MM.1S (cell line): Measurements from ENCODE around the gene SFMBT2.

Experiments used
- DNase-seq: peaks from one replicate; pipeline ENCODE4 v3.0.0-alpha.2; 2015
- H2AFZ ChIP-seq: fragments of 300-600 bp; sonication (generic); 2 replicates; pipeline ENCODE4 v1.6.0; 2016; ENCODE audit warnings: antibody characterized with exemption, low read length
- H3F3A ChIP-seq: fragments of 300-600 bp; sonication (generic); 2 replicates; pipeline ENCODE4 v1.6.1; 2016; ENCODE audit warnings: mild to moderate bottlenecking, antibody characterized with exemption, low read length, moderate library complexity, mixed read lengths; ENCODE audit not compliant: insufficient read depth
- H3K27ac ChIP-seq: fragments of 300-600 bp; sonication (generic); 2 replicates; pipeline ENCODE4 v1.5.1; 2016; ENCODE audit warnings: mild to moderate bottlenecking, low read length
- H3K27me3 ChIP-seq: fragments of 300-600 bp; sonication (generic); replicated peaks from 2 replicates; pipeline ENCODE4 v1.6.0; 2016; ENCODE audit warnings: low read length; ENCODE audit not compliant: insufficient read depth
- H3K36me3 ChIP-seq: fragments of 300-600 bp; sonication (generic); replicated peaks from 2 replicates; pipeline ENCODE4 v1.6.1; 2016; ENCODE audit warnings: mild to moderate bottlenecking, low read length, mixed read lengths; ENCODE audit not compliant: insufficient read depth
- H3K4me1 ChIP-seq: fragments of 300-600 bp; sonication (generic); 2 replicates; pipeline ENCODE4 v1.6.1; 2016; ENCODE audit warnings: low read length, mixed read lengths
- H3K4me2 ChIP-seq: fragments of 300-600 bp; sonication (generic); 2 replicates; pipeline ENCODE4 v1.6.0; 2016; ENCODE audit warnings: low read depth, low read length
- H3K4me3 ChIP-seq: fragments of 300-600 bp; sonication (generic); 2 replicates; pipeline ENCODE4 v1.5.1; 2016; ENCODE audit warnings: low read length, mixed read lengths
- H3K79me2 ChIP-seq: fragments of 300-600 bp; sonication (generic); 2 replicates; pipeline ENCODE4 v1.6.1; 2016; ENCODE audit warnings: mixed run types, low read length, mixed read lengths
- H3K9ac ChIP-seq: fragments of 300-600 bp; sonication (generic); 2 replicates; pipeline ENCODE4 v1.6.1; 2016; ENCODE audit warnings: low read length, mixed read lengths
- H3K9me2 ChIP-seq: fragments of 300-600 bp; sonication (generic); replicated peaks from 2 replicates; pipeline ENCODE4 v1.6.1; 2016; ENCODE audit warnings: mild to moderate bottlenecking, low read length, mixed read lengths; ENCODE audit not compliant: insufficient read depth
- H3K9me3 ChIP-seq: fragments of 300-600 bp; sonication (generic); replicated peaks from 2 replicates; pipeline ENCODE4 v1.6.1; 2016; ENCODE audit warnings: mild to moderate bottlenecking, low read length, mixed read lengths; ENCODE audit not compliant: insufficient read depth
- H4K20me1 ChIP-seq: fragments of 300-600 bp; sonication (generic); 2 replicates; pipeline ENCODE4 v1.6.1; 2016; ENCODE audit warnings: mild to moderate bottlenecking, low read length, moderate library complexity, mixed read lengths; ENCODE audit not compliant: insufficient read depth
- CTCF ChIP-seq: fragments of 300-600 bp; sonication (generic); IDR thresholded peaks from 2 replicates; pipeline ENCODE4 v1.5.1; 2016; ENCODE audit warnings: antibody characterized with exemption, low read length, mixed read lengths
- EZH2 ChIP-seq: fragments of 300-600 bp; sonication (generic); optimal IDR thresholded peaks from 2 replicates; pipeline ENCODE3; 2017; ENCODE audit warnings: low read depth, mild to moderate bottlenecking, antibody characterized with exemption, low read length, mixed read lengths
- EZH2phosphoT487 ChIP-seq: fragments of 300-600 bp; sonication (generic); IDR thresholded peaks from 2 replicates; pipeline ENCODE4 v1.6.1; 2018; ENCODE audit warnings: antibody characterized with exemption, low read length

SFMBT2 gene

DNA sequence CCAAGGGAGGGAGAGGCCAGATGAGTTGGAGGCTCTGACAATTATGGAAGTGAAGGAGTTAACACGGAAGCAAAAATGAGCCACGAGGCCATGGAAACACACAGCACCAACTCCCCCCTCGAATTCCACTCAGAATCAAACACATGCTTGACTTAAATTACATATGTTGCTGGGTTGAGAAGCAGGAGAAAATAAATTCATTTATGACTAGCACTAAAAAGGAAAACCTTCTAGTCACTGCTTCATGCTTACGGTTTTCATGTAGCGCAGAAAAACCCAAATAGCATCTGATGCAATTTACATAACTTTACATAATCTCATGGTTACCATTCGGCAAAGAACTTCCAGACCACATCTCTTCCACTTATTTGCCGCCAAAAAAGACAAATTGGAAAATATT lies 51.5 kb downstream of the SFMBT2 start:
- no peak overlapping the region for H3K4me3 ChIP-seq
- DNase-seq = no peak
- H3K79me2 ChIP-seq = peaks cover 98% of the 10 kb centered on the region
- H3K9me3 ChIP-seq = no peaks in the 10 kb centered on the region
- H3K4me1 ChIP-seq = no peaks in the 10 kb centered on the region
- TF ChIP-seq EZH2phosphoT487 = no peak
- no peak for TF ChIP-seq EZH2
- no peak for TF ChIP-seq CTCF
- no peak overlapping the region for H3K9ac ChIP-seq
- H4K20me1 ChIP-seq = peaks cover 34% of the 10 kb centered on the region
- H3K27ac ChIP-seq = no peak overlapping the region
- no peak overlapping the region for H2AFZ ChIP-seq
- H3K4me2 ChIP-seq = no peak overlapping the region
- H3F3A ChIP-seq = no peaks in the 10 kb centered on the region
- H3K36me3 ChIP-seq = peaks cover 15% of the 10 kb centered on the region
- H3K27me3 ChIP-seq = no peaks in the 10 kb centered on the region
- no peaks in the 10 kb centered on the region for H3K9me2 ChIP-seq

DNA sequence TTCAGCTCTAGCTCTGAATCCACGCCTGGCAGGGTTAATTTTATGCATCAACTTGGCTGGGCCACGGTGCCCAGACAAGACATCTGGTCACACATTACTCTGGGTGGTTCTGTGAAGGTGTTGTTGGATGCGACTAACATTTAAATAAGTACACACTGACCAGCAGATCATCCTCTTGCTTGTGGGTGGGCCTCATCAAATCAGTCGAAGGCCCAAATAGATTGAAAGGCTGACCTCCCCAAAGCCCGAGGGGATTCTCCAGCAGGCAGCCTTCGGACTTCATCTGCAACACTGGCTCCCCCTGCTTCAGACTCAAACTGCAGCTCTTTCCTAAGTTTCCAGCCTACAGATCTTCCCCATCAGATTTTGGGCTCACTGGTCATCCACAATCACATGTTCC lies 53.6 kb downstream of the SFMBT2 start:
- no peak for DNase-seq
- Histone ChIP-seq H3F3A (no peaks in the 10 kb centered on the region), H2AFZ (no peak overlapping the region), H3K4me3 (no peak overlapping the region), H3K27me3 (no peaks in the 10 kb centered on the region), H3K9me2 (no peaks in the 10 kb centered on the region), H4K20me1 (peaks cover 25% of the 10 kb centered on the region), H3K27ac (no peak overlapping the region), H3K36me3 (peaks cover 9% of the 10 kb centered on the region; the same call in 1 of the 2 replicates), H3K9me3 (no peaks in the 10 kb centered on the region), H3K9ac (no peak overlapping the region), H3K79me2 (peaks cover 95% of the 10 kb centered on the region), H3K4me2 (no peak overlapping the region), H3K4me1 (no peaks in the 10 kb centered on the region)
- TF ChIP-seq EZH2phosphoT487 = no peak
- no peak for TF ChIP-seq CTCF
- TF ChIP-seq EZH2 = no peak

- Histone ChIP-seq H3K27ac (no peak overlapping the region), H2AFZ (no peak overlapping the region), H3K79me2 (peaks cover 95% of the 10 kb centered on the region), H3K4me3 (no peak overlapping the region), H3K9me2 (no peaks in the 10 kb centered on the region), H3K9me3 (no peaks in the 10 kb centered on the region), H3K27me3 (no peaks in the 10 kb centered on the region), H3K4me2 (no peak overlapping the region), H3F3A (no peaks in the 10 kb centered on the region), H4K20me1 (peaks cover 19% of the 10 kb centered on the region; the same call in 1 of the 2 replicates), H3K9ac (no peak overlapping the region), H3K4me1 (no peaks in the 10 kb centered on the region), H3K36me3 (peaks cover 9% of the 10 kb centered on the region; the same call in 1 of the 2 replicates)
- no peak for TF ChIP-seq EZH2phosphoT487
- no peak for TF ChIP-seq EZH2
- TF ChIP-seq CTCF = no peak
- no peak for DNase-seq
Measured at GRCh38 chr10:7354330-7355047, 56.3 kb downstream of the SFMBT2 start.
